NCI-H69 (cell line): ENCODE data around the gene AGAP3.

Experiments
- DNase-seq: peaks from one replicate; lab custom pipeline; 2025; lab: John Stamatoyannopoulos, UW

The AGAP3 gene

DNA sequence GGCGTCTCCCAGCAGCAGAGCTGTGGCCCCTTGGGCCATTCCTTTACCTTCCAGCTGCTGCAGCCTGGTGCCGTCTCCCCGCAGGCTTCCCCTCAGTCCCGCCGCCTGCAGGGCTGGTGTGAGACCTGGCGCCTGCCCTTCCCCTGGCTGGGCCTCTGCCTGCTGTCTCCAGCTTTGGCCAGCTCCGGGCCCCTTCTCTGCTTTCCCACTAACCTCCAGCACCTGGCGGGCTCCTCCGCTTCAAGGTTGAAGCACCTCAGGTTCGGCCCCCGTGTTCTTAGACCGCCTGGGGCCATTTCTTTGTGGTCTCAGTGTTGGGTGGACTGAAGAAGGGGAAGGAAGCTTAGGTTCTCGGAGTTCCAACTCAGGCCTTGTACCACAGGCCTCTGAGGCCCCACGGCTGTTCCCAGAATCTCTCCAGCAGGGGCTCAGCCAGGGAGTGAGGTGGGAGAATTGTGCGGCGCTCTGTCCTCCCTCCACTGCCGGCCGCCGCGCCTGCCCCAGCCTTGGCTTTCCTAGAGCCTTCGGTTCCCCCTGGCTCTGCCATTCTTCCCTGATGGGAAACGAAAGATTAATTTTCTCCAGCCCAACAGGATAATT lies 50.9 kb downstream of the AGAP3 start:
- no peak for DNase-seq

DNA sequence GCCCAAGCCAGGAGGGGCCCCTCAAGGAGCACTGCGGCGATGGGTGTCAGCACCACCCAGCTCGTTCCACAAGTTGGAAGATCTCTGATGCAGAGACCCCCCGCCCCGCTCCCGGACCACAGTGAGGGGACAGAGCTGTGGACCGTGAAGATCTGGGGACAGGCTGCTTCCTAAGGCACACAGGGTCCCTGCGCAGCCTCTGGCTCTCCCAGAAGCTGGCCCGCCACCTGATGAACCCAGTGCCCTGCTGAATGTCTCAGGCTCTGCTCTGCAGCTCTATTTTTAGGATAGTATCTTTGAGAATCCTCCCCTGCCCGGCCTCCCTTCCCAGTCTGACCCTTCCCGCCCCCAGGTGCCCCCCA lies 51.5 kb downstream of the AGAP3 start:
- DNase-seq = no peak

DNA sequence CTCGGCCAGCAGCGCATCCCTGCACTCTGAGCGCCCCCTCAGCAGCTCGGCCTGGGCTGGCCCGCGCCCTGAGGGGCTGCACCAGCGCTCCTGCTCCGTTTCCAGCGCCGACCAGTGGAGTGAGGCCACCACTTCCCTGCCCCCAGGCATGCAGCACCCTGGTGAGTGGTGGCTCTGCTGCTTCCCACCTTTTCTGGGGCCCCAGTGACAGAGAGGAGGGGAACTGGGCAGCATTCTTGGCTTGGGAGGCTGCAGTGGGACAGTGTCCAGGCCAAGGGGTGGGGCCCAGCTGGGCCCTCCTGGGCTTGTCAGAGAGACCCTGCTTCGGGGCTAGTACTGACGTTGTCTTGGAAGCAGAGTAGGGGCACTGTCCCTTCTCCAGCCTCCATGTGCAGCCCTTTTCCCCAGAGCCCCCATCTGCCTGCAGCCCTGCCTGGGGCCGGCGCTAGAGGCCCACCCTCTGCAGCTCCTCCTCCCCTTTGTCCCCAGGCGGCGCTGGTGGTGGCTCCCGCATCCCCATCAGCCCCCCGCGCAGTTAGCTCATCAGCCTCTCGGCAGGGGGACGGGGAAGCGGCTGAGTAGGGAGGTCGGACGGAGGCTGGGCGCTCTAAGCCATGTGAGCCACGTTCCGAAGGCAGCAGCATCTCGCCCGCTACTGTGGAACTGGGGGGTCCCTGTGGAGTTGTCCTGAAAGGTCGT lies 52.0 kb downstream of the AGAP3 start:
- no peak for DNase-seq

DNA sequence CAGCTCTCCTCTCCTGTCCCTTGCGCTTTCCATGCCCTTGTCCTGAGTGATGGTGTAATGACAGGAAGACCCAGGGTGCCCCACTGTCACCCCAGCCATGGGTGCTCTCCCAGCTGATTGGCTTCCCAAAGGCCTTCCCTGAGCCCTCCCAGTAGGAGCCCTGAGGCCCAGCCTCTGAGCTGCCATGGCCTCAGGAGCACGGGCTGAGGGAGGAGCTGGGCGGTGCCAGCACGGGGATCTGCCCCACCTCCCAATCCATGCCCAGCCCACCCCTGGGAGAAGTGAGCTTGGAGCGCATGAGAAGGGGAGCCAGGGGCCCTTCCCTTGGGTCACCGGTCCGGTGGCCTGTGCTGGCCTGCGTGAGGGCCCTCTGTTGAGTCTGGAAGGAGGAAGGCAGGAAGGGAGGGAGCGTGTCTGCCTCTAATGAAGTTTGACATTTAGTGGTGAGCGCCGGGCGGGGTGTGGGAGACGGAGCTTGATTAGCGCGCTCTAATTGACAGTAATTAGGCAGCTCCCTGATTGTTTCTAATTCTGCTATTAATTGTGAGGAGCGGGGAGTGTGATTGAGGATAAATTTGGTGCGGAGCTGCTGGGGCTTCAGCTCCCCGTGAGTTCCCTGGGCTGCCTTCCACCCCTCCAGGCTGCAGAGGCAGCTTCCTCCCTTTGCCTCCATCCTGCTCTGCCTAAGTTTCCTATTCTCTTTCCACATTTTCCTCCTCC lies 53.0 kb downstream of the AGAP3 start:
- no peak for DNase-seq

DNA sequence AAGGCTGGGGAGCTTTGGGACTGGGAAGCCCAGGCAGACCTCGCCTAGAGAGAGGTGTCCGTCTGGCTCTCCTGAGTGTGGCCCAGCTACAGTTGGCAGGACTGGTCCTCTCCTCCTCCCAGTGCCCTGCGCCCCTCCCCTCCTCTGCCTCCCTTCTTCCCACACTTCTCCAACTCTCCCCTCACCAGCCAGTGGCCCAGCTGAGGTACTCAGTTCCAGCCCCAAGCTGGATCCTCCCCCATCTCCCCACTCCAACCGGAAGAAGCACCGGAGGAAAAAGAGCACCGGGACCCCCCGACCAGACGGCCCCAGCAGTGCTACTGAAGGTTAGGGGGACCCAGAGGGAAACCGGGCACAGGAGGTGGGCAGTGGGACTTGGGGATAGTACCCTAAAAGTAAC lies 53.5 kb downstream of the AGAP3 start:
- DNase-seq = no peak

DNA sequence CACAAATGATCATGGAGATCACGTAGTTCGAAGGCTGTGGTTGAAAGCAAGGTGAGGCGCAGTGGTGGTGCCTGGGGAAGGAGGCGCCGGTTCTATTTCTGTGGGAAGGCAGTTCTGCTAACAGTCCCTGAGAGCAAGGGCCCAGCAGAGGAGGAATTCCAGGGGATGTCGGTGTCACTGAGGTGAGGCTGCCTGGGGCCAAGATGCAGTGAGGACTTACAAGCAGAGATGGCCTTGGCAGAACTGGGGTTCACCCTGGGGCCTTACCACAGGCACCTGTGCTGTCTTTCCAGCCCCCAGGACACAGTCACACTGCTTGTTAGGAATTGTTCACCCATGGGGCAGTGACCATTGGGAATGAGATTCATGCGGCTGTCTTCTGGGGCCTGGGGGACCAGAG lies 54.6 kb downstream of the AGAP3 start:
- DNase-seq = no peak

DNA sequence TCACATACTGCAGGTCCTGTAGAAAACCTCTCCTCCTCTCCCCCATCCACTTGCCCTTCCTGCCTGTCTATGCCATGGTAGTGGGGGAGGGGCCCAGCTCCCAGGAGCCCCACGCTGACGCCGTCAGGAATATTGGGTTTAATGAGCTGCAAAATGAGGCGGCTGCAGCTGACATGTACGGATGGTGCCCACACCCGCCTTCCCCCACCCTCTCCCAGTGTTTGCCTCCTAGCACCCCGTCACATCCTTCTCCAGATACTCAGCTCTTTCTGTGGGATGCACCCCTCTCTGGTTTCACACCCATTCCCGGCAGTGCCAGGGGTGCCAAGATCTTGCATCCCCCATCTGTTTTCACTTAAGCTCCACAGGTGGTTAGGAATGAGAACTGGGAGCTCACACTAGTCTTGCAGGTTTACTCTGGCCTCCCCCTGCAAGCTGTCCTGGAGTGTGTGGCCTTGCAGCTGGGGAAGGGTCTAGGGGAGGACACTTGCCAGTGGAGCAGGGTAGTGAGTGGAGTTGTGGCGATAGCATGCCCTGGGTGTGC lies 55.1 kb downstream of the AGAP3 start:
- peak; percentile 56 for DNase-seq

DNA sequence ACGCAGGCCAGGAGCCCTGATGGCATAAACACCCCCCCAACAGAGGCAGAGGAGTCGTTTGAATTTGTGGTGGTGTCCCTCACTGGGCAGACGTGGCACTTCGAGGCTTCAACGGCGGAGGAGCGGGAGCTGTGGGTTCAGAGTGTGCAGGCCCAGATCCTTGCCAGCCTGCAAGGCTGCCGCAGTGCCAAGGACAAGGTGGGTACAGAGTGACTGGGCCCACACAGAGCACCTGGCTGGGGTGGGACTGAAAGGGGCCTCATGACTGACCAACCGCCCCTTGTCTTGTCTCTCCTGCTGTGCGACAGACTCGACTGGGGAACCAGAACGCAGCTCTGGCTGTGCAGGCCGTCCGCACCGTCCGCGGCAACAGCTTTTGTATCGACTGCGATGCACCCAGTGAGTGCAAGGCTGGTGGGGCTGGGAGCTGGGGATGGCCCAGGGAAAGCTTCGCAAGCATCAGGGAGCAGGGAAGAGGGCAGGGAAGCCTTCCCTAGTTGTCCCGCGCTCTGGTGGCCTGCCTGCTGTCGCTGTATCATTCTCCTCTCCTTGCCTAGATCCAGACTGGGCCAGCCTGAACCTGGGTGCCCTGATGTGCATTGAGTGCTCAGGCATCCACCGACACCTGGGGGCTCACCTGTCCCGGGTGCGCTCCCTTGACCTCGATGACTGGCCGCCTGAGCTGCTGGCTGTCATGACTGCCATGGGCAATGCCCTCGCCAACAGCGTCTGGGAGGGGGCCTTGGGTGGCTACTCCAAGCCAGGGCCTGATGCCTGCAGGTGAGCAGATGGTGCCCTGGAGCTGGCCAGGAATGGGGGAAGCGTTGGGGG lies 55.8 kb downstream of the AGAP3 start:
- DNase-seq = no peak

DNA sequence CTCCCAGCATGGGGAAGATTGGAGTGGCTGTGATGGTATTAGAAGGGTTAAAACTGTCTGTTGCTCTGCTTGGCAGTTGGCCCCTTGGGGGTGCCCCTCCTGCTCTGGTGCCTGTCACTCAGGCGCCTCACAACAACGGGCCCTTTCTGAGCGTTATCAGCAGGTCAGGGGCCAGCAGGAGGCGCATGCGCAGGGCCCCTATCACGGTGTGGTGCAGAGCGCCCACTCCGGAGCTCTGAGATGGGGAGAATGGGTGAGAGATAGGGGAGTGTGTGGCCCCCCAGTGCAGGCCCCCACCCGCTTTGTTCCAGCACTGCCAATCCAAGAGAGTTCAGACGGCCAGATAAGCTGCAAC lies 56.4 kb downstream of the AGAP3 start:
- no peak for DNase-seq

DNA sequence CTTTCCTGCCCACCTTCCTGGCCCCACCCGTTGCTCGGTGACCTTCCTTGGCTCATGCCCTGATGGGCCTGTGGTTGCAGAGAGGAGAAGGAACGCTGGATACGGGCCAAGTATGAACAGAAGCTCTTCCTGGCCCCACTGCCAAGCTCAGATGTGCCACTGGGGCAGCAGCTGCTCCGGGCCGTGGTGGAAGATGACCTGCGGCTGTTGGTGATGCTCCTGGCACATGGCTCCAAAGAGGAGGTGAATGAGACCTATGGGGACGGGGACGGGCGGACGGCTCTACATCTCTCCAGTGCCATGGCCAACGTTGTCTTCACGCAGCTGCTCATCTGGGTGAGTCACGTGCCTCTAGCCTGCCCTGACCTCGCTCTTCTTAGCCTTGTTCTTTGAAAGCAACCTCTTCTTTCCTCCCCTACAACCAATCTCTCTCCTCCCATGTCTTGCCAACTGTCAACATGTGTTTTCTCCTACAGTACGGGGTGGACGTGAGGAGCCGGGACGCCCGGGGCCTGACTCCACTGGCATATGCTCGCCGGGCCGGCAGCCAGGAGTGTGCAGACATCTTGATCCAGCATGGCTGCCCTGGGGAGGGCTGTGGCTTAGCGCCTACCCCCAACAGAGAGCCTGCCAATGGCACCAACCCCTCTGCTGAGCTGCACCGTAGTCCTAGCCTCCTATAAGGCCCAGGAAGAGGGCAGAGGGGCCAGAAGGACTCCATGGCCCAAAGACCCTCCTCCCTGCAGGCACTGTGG lies 57.2 kb downstream of the AGAP3 start:
- DNase-seq = no peak

DNA sequence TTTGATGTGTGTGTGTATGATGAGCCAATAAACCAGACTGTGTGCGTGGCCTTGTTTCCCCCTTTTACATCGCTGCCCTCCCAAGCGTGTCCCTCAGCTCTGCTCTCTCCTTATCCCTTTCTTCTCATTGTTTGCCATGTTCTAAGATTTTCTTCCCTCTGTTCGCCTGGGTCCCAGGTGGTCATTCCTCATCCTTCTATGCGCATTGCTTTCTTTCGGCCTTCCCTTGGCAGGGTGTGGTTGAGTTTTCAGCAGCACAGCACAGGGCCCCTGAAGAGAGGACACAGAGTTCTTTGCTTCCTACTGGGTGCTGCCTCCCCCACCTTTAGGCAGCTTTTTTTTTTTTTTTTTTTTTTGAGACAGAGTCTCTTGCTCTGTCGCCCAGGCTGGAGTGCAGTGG lies 58.1 kb downstream of the AGAP3 start:
- no peak for DNase-seq

DNA sequence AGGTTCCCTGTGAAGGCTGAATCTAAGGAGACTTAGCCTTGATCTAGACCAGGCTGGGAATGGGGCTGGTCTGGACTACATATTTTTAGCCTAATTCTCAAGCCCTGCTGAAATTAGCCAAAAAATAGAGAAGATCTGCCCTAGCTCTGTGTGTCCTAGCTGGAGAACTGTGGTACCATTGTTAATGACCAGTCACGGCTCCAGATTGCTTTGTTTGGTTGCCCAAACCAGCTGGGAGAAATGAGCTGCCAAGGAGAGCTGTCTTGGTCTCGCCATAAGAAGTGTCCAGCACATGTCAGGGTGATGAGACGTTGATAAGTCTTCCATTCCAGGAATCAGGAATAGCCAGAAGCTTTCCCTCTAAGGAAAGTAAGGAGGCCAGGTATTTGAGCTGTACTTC lies 60.5 kb downstream of the AGAP3 start:
- DNase-seq = no peak

DNA sequence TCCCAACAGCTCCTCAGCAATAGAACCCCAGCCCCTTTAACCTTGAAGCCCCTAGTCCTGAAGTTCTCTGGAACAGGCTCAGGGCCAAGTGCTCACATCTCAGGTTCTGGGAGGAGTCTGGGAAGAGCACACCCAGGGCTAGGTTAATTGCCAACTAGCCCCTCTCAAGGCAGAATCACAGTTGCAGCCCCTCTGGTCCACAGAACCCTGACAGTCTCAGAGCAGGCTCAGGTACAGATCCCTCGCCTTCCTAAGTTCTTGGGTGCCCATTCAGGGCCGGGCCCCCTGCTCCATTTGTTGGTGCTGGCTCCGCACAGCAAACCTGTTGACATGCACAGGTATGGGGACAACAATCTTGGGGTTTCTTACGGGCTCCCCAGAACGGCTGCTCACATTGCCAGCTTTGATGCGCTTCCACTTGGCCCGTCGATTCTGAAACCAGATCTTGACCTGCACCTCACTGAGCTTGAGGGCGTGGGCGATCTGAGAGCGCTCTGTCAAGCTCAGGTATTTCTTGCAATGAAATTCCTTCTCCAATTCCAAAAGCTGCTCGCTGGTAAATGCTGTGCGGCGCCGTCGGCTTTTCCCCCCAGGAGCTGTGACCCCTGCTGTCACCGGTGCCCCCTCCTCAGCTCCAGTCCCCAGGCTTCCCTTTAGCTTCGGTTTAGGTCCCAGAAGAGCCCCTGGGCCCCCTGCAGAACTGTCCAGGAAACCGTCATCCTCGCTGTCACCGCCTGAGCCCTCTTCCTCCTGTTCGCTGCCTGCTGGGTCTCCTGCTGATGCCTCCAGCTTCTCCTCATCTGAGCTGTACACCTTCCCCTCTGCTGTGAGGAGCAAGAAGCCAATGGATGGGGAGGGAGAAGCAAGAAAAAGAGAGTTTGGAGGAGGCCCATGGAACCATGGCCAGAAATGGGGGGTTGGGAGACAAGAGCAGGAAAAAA lies 62.3 kb downstream of the AGAP3 start:
- DNase-seq = no peak

DNA sequence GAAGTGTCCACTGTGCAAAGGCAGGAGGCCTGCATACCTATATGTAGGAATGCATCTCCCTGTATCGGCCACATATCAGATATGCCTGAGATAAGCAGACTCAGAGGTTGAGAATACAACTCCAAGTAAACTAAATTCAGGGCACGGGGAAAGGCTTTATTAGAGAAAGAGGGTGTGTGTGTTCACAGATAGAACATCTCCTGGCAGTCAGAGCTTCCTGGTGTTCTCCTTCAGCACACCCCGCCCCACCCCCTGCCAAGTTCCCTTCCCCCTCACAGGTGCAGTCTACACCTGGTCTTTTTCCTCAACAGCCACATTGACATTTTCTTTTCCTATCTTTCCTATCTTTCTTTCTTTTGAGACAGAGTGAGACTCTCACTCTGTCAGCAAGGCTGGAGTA lies 64.1 kb downstream of the AGAP3 start:
- peak; percentile 23 for DNase-seq

DNA sequence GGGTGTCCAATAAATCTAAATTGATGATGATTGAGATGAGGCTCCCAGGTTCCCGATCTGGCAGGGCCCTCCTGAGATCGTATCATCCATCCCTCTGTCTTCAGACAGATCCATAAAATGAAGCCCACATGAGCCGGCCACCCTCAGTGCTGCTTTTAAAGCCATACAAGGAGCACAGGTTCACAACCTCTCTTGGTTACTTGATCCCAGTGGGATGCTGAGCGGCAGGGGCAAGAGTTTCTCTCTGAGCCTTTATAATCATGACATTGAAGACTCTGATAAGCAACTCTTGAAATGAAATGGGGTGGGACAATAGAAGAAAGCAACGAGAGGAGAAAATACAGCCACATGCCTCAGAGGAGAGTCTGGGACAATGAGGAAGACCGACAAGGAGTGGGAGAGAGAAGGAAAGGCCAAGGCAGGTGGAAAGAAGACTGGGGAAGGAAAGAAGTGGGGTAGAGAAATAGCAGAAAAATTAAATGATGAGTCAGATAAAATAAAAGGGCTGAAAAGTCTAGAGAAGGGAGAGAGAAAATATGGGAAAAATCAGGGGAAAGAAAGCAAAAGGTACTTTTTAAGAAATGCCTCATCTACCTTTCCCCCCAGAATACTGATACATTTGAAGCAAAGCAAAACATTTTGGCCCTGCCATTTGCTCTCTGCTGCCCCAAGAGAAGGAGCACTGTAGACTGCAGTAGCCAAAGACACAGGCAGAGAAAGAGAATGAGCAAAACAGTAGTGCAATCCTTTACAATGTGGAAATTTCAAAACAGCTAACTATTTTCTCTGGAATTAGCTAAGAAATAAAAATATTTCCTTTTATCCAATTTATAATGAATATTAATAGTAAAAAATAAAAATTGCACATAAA lies 66.6 kb downstream of the AGAP3 start:
- DNase-seq = no peak

DNA sequence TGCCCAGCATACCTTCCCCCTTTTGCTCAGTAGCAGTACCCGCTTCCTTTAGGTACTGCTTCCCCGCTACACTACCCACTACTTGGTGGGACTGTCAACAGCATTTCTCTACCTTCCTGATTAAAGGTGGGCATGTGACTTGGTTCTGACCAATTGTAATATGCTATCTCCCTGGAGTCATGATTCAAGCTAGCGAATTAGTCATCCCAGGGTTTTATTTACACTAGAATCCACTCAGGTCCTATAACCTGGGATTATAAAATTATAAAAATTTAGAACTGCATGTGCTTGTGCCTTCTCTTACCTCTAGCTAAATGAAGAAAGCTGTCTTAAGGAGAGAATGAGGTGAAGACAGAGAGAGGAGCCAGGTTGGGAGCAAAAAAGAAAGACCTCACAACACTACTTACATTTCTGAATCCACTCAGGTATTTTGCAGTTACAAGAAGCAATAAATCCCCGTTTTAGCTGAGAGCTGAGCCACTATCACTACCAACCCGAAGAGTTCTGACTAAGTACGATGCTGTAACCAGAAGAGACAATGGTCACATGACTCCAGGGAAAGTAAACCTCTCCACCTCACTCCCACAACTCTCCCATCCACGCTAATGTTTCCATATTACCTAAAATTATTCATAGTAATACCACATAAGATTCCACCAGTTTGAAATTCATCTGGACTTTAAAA lies 71.5 kb downstream of the AGAP3 start:
- DNase-seq = peak; percentile 29

DNA sequence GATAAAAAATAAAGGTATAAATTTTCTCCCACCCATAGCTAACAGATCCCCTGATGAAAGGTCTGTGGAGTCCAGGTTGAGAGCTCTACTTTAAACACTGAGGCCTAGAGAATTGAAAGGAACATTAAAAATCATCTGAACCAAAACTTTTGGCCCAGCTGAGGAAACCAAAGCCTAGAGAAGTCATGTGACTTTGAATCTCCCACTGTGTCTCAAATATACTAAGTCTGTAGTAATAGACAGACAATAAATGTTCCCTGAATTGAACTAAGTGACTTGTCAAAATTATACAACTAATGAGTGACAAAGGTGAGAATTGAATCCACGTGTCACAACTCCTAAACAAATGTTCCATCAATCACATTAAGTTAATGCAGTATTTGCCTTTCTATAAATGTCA lies 75.5 kb downstream of the AGAP3 start:
- no peak for DNase-seq

DNA sequence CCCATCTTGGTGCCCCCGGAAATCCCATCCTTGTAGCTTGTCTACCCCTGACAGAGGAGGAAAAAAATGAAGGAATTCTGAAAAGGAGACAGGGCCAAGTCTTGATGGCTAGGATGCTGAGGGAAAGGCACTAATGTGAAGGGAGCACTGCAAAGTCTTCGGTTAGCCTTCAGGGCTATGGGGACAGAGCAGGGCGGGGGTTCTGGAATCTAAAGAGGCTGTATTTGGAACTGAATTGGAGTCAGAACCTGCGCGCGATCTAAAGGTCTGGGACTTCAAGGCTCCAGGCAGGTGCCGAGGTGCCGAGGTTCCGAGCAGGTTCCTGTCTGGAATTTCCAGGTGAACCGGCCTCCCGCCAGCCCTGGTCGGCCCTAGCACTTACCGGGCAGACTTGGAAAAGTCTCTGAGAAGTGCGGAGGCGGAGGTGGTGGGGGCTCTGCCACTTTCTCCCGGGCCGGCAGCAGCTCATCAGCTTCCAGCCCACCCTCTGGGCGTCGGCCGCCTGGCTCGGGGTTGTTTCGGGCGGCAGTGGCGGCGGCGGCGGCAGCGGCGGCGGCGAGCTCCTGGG lies 80.4 kb downstream of the AGAP3 start:
- peak; percentile 43 for DNase-seq
